HEK293T (cell line): ENCODE data around the gene TTLL12.

Experiments
- BHLHE40 ChIP-seq: fragments of 450-650 bp; IDR thresholded peaks from 2 replicates; pipeline ENCODE4 v1.6.1; 2016; ENCODE audit warnings: mild to moderate bottlenecking, moderate library complexity, borderline replicate concordance
- CTBP1 ChIP-seq: fragments of 450-650 bp; IDR thresholded peaks from 2 replicates; pipeline ENCODE4 v1.6.1; 2016; ENCODE audit warnings: borderline replicate concordance
- ELF4 ChIP-seq: fragments of 450-650 bp; IDR thresholded peaks from 2 replicates; pipeline ENCODE4 v1.6.1; 2017; ENCODE audit warnings: antibody characterized with exemption
- FOXK2 ChIP-seq: fragments of 450-650 bp; IDR thresholded peaks from 2 replicates; pipeline ENCODE4 v1.6.1; 2016; ENCODE audit warnings: mild to moderate bottlenecking
- FOXM1 ChIP-seq: fragments of 450-650 bp; IDR thresholded peaks from 2 replicates; pipeline ENCODE4 v1.6.1; 2017; ENCODE audit warnings: mild to moderate bottlenecking, borderline replicate concordance
- L3MBTL2 ChIP-seq: fragments of 450-650 bp; conservative IDR thresholded peaks from 2 replicates; pipeline ENCODE4 v1.6.1; 2016; ENCODE audit warnings: mild to moderate bottlenecking
- LEF1 ChIP-seq: fragments of 450-650 bp; IDR thresholded peaks from 2 replicates; pipeline ENCODE4 v1.6.1; 2017; ENCODE audit warnings: mild to moderate bottlenecking, borderline replicate concordance
- NFRKB ChIP-seq: fragments of 450-650 bp; IDR thresholded peaks from 2 replicates; pipeline ENCODE4 v1.6.1; 2016; ENCODE audit warnings: mild to moderate bottlenecking, moderate library complexity
- PKNOX1 ChIP-seq: fragments of 450-650 bp; IDR thresholded peaks from 2 replicates; pipeline ENCODE4 v1.6.1; 2016
- SP1 ChIP-seq: fragments of 450-650 bp; IDR thresholded peaks from 2 replicates; pipeline ENCODE4 v1.6.1; 2017
- SUZ12 ChIP-seq: fragments of 450-650 bp; IDR thresholded peaks from 2 replicates; pipeline ENCODE4 v1.6.1; 2016; ENCODE audit warnings: mild to moderate bottlenecking
- TARDBP ChIP-seq: fragments of 450-650 bp; IDR thresholded peaks from 2 replicates; pipeline ENCODE4 v1.6.1; 2016
- ZNF384 ChIP-seq: fragments of 450-650 bp; IDR thresholded peaks from 2 replicates; pipeline ENCODE4 v1.6.1; 2016

GRCh38 chr22:43228863-43229262, 41.9 kb upstream of the TTLL12 start:
- TF ChIP-seq NFRKB (no peak), SP1 (no peak), FOXK2 (no peak), L3MBTL2 (no peak), CTBP1 (no peak), BHLHE40 (no peak), ELF4 (no peak), PKNOX1 (no peak), ZNF384 (no peak), TARDBP (no peak), LEF1 (no peak), FOXM1 (no peak), SUZ12 (no peak)
